ENCODE results near the gene RAB3IL1. TPM values are rescaled to one million over a fixed set of nuclear protein-coding genes. Genes with fewer than 3 reads are reported as not detected.

Gene RAB3IL1
- total and polyA plus RNA-seq, 2 of the 13 experiments (the other 11 are each of a cell fraction or from before 2014, with no cell fraction given), result 1.2 to 2.0 TPM

GRCh38 chr11:61872935-61873565 lies 44.3 kb downstream of the RAB3IL1 start:
- H3K27ac ChIP-seq (ENCODE audit: extremely low read length, insufficient read depth, low read length), result no peak overlapping the region
- 0 out of 5 replicates have a peak, but pooled peaks cover 0 to 6% of the 10 kb centered on the region in 2 experiments for H3K27me3 ChIP-seq (ENCODE audit: control insufficient read depth in 1 of 2, insufficient read depth in 2 of 2, low read length in 2 of 2)
- BruUV-seq (replicated peaks), result no TSS peak
- ChIA-PET CTCF (ENCODE audit: low intra/inter-chr PET ratio, low total read pairs) (no interaction called here), POLR2A (no interaction called here)
- no peak overlapping the region for H3K9ac ChIP-seq (ENCODE audit: insufficient read depth, low read depth, low read length)
- FAIRE-seq (no peak), DNase-seq (ENCODE audit: low spot score) (no peak), ATAC-seq (no peak)
- H3K4me2 ChIP-seq (ENCODE audit: low read depth, low read length), result no peak overlapping the region
- H3K79me2 ChIP-seq (ENCODE audit: insufficient read depth, low read length), result no peaks in the 10 kb centered on the region
- 80% methylated on average over 1 of the region's 20 CpGs for WGBS (ENCODE audit: low lambda C conversion rate)
- H4K20me1 ChIP-seq (ENCODE audit: insufficient read depth, low read length), result no peaks in the 10 kb centered on the region
- no peaks in the 10 kb centered on the region for H3K9me3 ChIP-seq (ENCODE audit: low read length)
- H3K36me3 ChIP-seq (replicated peaks in 1 of 2; ENCODE audit: control insufficient read depth in 1 of 2, insufficient read depth in 2 of 2, low read length in 2 of 2), result no peaks in the 10 kb centered on the region
- H3K4me1 ChIP-seq (ENCODE audit: insufficient read depth, low read length), result peaks cover 26% of the 10 kb centered on the region
- no peak for TF ChIP-seq HES4 (CRISPR knock-in tag; IDR thresholded peaks at IDR 0.05; ENCODE audit: borderline replicate concordance)
- TF ChIP-seq ZSCAN30 (CRISPR knock-in tag; IDR thresholded peaks at IDR 0.05), result no peak
- TF ChIP-seq AGO2 (optimal IDR thresholded peaks at IDR 0.05; ENCODE audit: low read depth, low read length), result peak; percentile 20
- no peak overlapping the region for H2AFZ ChIP-seq (ENCODE audit: low read length)
- H3K4me3 ChIP-seq (replicated peaks in 1 of 3; ENCODE audit: insufficient read depth in 1 of 3, low read depth in 2 of 3, low read length in 3 of 3), result no peak overlapping the region
- intact Hi-C loops (cut with micrococcal nuclease; ENCODE audit: unreplicated experiment), result no loop called here
- in situ Hi-C loops (cut with HindIII; ENCODE audit: extremely low pct_ligation_motif_present, low pct_unique_long_range_greater_than_20kb), result loop anchor here (5.0 kb wide), 1 partner anchor 189 kb away; no protein-coding TSS in a partner anchor

DNA sequence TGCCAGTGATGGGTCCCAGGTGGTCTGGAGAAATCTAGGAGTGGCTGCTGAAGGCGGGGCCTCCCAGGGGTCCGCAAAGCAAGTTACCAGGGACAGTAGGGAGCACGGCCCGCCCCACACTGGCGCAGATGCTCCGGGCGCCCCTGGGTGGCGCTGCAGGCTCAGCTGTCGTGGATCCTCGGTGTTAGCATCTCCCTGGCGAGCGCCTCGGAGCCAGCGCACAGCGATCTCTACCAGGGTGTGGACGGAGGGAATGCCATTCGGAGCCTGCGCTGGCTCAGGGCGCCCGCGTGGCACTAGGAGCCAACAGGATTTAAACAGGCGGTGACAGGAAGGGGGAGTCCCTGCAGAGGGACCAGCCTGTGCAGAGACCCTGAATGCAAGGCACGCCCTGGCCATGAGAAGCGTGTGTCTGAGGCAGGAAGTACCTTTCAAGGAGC lies 46.2 kb downstream of the RAB3IL1 start:
- Histone ChIP-seq H3K36me3 (replicated peaks in 1 of 2; ENCODE audit: control insufficient read depth in 1 of 2, insufficient read depth in 2 of 2, low read length in 2 of 2) (no peaks in the 10 kb centered on the region), H3K9ac (ENCODE audit: insufficient read depth, low read depth, low read length) (peak overlapping the region; percentile 13; the same call in 1 of the 2 replicates), H3K4me3 (replicated peaks in 1 of 3; ENCODE audit: insufficient read depth in 1 of 3, low read depth in 2 of 3, low read length in 3 of 3) (peak overlapping the region in 2 of 3 experiments; percentile 4 to 44; a peak in 2 of 6 replicates), H3K9me3 (ENCODE audit: low read length) (no peaks in the 10 kb centered on the region), H4K20me1 (ENCODE audit: insufficient read depth, low read length) (no peaks in the 10 kb centered on the region), H3K27ac (ENCODE audit: extremely low read length, insufficient read depth, low read length) (no peak overlapping the region), H3K79me2 (ENCODE audit: insufficient read depth, low read length) (no peaks in the 10 kb centered on the region), H3K4me2 (ENCODE audit: low read depth, low read length) (peak overlapping the region; percentile 81), H3K4me1 (ENCODE audit: insufficient read depth, low read length) (peaks cover 26% of the 10 kb centered on the region), H3K27me3 (ENCODE audit: control insufficient read depth in 1 of 2, insufficient read depth in 2 of 2, low read length in 2 of 2) (0 out of 5 replicates have a peak, but pooled peaks cover 0 to 6% of the 10 kb centered on the region in 2 experiments), H2AFZ (ENCODE audit: low read length) (no peak overlapping the region)
- FAIRE-seq (peak; percentile 32), ATAC-seq (peak; percentile 88), DNase-seq (ENCODE audit: low spot score) (peak; percentile 64)
- ChIA-PET POLR2A (interaction anchor here (1.0 to 1.5 kb wide), 3 partner anchors 20 to 92 kb away, joined by 3 to 4 read pairs (median 4); partner anchors contain the start of gene FADS3), CTCF (ENCODE audit: low intra/inter-chr PET ratio, low total read pairs) (interaction anchor here (0.6 to 1.6 kb wide), 7 partner anchors 26 to 210 kb away, joined by 3 to 10 read pairs (median 4); no protein-coding TSS in a partner anchor)
- 15% methylated on average over 11 of the region's 24 CpGs for WGBS (ENCODE audit: low lambda C conversion rate)
- no TSS peak for BruUV-seq (replicated peaks)
- in situ Hi-C loops (cut with HindIII; ENCODE audit: extremely low pct_ligation_motif_present, low pct_unique_long_range_greater_than_20kb) (loop anchor here (5.0 kb wide), 1 partner anchor 191 kb away; no protein-coding TSS in a partner anchor), intact Hi-C loops (cut with micrococcal nuclease; ENCODE audit: unreplicated experiment) (loop anchor here (2.0 kb wide), 1 partner anchor 212 kb away; no protein-coding TSS in a partner anchor)
- no peak for TF ChIP-seq HES4 (CRISPR knock-in tag; IDR thresholded peaks at IDR 0.05; ENCODE audit: borderline replicate concordance)
- TF ChIP-seq KAT8 (CRISPR knock-in tag; IDR thresholded peaks at IDR 0.05), result no peak
- TF ChIP-seq NONO (IDR thresholded peaks at IDR 0.05), result no peak
- 0 out of 2 replicates have a peak, but pooled peaks have one; percentile 25 for TF ChIP-seq NONO (CRISPR knock-in tag; conservative IDR thresholded peaks at IDR 0.05)
- TF ChIP-seq SMAD1 (CRISPR knock-in tag; IDR thresholded peaks at IDR 0.05; ENCODE audit: borderline replicate concordance, low read depth), result peak; percentile 23; the same call in 1 of the 2 replicates
- peak; percentile 37; the same call in 1 of the 2 replicates for TF ChIP-seq REPIN1 (CRISPR knock-in tag; IDR thresholded peaks at IDR 0.05; ENCODE audit: borderline replicate concordance, low read depth)
- TF ChIP-seq ZNF619 (CRISPR knock-in tag; IDR thresholded peaks at IDR 0.05), result 0 out of 2 replicates have a peak, but pooled peaks have one; percentile 57
- TF ChIP-seq ZFP90 (CRISPR knock-in tag; IDR thresholded peaks at IDR 0.05; ENCODE audit: borderline replicate concordance), result no peak; the same call in 1 of the 2 replicates
- TF ChIP-seq HOXA5 (CRISPR knock-in tag; IDR thresholded peaks at IDR 0.05), result peak; percentile 43; the same call in 1 of the 2 replicates
- peak; percentile 34 for TF ChIP-seq HNRNPLL (IDR thresholded peaks at IDR 0.05; ENCODE audit: low read depth, low read length, poor library complexity, severe bottlenecking)
- peak; percentile 97 for TF ChIP-seq STAG1 (CRISPR knock-in tag; IDR thresholded peaks at IDR 0.05)
- TF ChIP-seq RAD21 (CRISPR knock-in tag; IDR thresholded peaks at IDR 0.05), result peak; percentile 96
- TF ChIP-seq, protein P1, sequence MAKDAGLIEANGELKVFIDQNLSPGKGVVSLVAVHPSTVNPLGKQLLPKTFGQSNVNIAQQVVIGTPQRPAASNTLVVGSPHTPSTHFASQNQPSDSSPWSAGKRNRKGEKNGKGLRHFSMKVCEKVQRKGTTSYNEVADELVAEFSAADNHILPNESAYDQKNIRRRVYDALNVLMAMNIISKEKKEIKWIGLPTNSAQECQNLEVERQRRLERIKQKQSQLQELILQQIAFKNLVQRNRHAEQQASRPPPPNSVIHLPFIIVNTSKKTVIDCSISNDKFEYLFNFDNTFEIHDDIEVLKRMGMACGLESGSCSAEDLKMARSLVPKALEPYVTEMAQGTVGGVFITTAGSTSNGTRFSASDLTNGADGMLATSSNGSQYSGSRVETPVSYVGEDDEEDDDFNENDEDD (CRISPR knock-in tag; IDR thresholded peaks at IDR 0.05; ENCODE audit: borderline replicate concordance), result no peak
- no peak for TF ChIP-seq GTF2F1 (IDR thresholded peaks at IDR 0.05; ENCODE audit: low read length)
- TF ChIP-seq ZFY (CRISPR knock-in tag; IDR thresholded peaks at IDR 0.05), result 0 out of 2 replicates have a peak, but pooled peaks have one; percentile 24
